ENCODE measurements around the gene ABCB11.
"Not testable (repeated sequence)": the region's sequence is repeated elsewhere in the genome, so short reads cannot be mapped to it uniquely, and the experiment has no call there.

The ABCB11 gene

DNA sequence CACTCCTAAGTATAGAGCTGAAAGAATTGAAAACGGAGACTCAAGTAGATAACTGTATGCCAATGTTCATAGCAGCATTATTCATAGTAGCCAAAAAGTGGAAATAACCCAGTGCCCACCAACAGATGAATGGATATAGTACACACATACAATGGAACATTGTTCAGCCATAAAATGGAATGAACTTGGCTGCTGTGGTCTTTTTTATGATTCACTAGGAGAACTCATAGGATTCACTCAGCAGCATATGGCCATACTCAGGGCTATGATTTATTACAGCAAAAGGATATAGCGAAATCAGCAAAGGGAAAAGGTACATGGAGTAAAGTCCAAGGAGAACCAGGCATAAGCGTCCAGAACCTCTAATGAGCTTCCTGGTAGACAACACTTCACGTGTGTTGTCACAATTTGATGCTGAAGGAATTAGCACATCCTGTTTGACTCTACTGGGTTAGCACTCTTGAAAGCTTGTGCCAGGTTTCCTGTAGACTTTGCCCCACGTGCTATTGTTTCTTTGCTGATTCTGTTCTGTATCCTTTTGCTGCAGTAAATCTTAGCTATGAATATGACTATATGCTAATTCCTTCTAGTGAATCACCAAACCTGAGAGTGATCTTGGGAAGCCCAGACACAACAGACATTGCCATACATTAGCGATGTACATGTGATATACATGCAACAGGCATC lies 156.6 kb downstream of the ABCB11 start:
- FAIRE-seq: no peak

DNA sequence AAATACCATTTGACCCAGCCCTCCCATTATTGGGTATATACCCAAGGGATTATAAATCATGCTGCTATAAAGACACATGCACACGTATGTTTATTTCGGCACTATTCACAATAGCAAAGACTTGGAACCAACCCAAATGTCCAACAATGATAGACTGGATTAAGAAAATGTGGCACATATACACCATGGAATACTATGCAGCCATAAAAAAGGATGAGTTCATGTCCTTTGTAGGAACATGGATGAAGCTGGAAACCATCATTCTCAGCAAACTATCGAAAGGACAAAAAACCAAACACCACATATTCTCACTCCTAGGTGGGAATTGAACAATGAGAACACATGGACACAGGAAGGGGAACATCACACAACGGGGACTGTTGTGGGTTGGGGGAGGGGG lies 160.3 kb downstream of the ABCB11 start:
- FAIRE-seq: not testable (repeated sequence)

All from colon (tissue), 2 donors.